Sigmoid colon (tissue), 7 donors: Measurements from ENCODE around the gene NHERF1. TPM values are rescaled to one million over a fixed set of nuclear protein-coding genes. Genes with fewer than 3 reads are reported as not detected.
A peak's percentile ranks its signal among the peaks of the same experiment; 100 is the strongest.

ENCODE experiments used
- DNase-seq: peaks from one replicate; pipeline ENCODE4 v3.0.0-alpha.2; 2019
- H3K27ac ChIP-seq, 4 donors: fragments of 200-600 bp; sonication (generic); one replicate each; pipeline ENCODE4 v1.5.1; 2016 to 2019; ENCODE audit warnings: mild to moderate bottlenecking in 1 of 4
- H3K27me3 ChIP-seq, 3 donors: fragments of 200-600 bp; sonication (generic); one replicate each; pipeline ENCODE4 v1.5.1; 2019; ENCODE audit warnings: mild to moderate bottlenecking in 1 of 3
- H3K36me3 ChIP-seq, 4 donors: fragments of 200-600 bp; sonication (generic); one replicate each; pipeline ENCODE4 v1.5.1; 2016 to 2019
- H3K4me1 ChIP-seq, 4 donors: fragments of 200-600 bp; sonication (generic); one replicate each; pipeline ENCODE4 v1.5.1; 2017 to 2019
- H3K4me3 ChIP-seq, 4 donors: fragments of 200-600 bp; sonication (generic); one replicate each; pipeline ENCODE4 v1.5.1; 2017 to 2019; ENCODE audit warnings: mild to moderate bottlenecking in 2 of 4, moderate library complexity in 1 of 4
- H3K9me3 ChIP-seq, 4 donors: fragments of 200-600 bp in 3 of 4; sonication (generic) in 3 of 4; one replicate each; pipeline versions ENCODE4 v1.5.1 to v1.6.1; 2013 to 2019
- EP300 ChIP-seq, 4 donors: sonication (generic); formaldehyde crosslinking; IDR thresholded peaks; one replicate each; pipeline ENCODE4 v1.6.1; 2017; ENCODE audit warnings: antibody characterized with exemption in 4 of 4
- POLR2A ChIP-seq, 2 donors: fragments of 450-650 bp; IDR thresholded peaks; one replicate each; pipeline ENCODE4 v1.6.1; 2016; ENCODE audit warnings: antibody characterized with exemption in 2 of 2, mild to moderate bottlenecking in 2 of 2, moderate library complexity in 2 of 2
- POLR2AphosphoS5 ChIP-seq, 4 donors: sonication (generic); formaldehyde crosslinking; IDR thresholded peaks; one replicate each; pipeline ENCODE4 v1.6.1; 2017; ENCODE audit warnings: antibody characterized with exemption in 4 of 4
- WGBS, 2 donors: extraction: QIAGEN DNeasy Blood & Tissue Kit; methylation state at CpG; one replicate each; pipeline ENCODE4 v1.1.7; 2013; 5-methylcytosine and 5-hydroxymethylcytosine counted together
- intact Hi-C: fragments of 100-400 bp; cut with DNase I; formaldehyde crosslinking; loops from one replicate; pipeline ENCODE4 v1.15.1; 2023
- polyA plus RNA-seq, 3 donors: library from polyadenylated mRNA; stranded (reverse); fragments of 200-250 nt; gene quantifications; one replicate each; pipeline ENCODE4 v1.2.3, GENCODE V29; 2013
- total RNA-seq, 4 donors: library from RNA; depleted of rRNA; stranded (reverse); fragments of >200 nt; gene quantifications; one replicate each; pipeline ENCODE4 v1.1.0, GENCODE V29; 2016
- TF ChIP-seq, protein P1 (sequence below), 4 experiments: fragments of 450-650 bp in 3 of 4; fragments of 200-600 bp in 1 of 4; IDR thresholded peaks; one replicate each; pipeline ENCODE4 v1.5.1; 2016 to 2019; ENCODE audit warnings: antibody characterized with exemption in 4 of 4, mild to moderate bottlenecking in 3 of 4, moderate library complexity in 2 of 4
- donor health status: healthy with polysubstance abuse.
- donor health status: Bipolar disorder and iron deficiency.
- donor health status: healthy.

Gene NHERF1
- total RNA-seq (10 to 100 TPM in 1 of 4 donors, 1 to 10 TPM in 3; 6.6 to 12.5 (median 7.3) TPM), polyA plus RNA-seq (100 to 1,000 TPM; 122 to 420 (median 194) TPM)

DNA sequence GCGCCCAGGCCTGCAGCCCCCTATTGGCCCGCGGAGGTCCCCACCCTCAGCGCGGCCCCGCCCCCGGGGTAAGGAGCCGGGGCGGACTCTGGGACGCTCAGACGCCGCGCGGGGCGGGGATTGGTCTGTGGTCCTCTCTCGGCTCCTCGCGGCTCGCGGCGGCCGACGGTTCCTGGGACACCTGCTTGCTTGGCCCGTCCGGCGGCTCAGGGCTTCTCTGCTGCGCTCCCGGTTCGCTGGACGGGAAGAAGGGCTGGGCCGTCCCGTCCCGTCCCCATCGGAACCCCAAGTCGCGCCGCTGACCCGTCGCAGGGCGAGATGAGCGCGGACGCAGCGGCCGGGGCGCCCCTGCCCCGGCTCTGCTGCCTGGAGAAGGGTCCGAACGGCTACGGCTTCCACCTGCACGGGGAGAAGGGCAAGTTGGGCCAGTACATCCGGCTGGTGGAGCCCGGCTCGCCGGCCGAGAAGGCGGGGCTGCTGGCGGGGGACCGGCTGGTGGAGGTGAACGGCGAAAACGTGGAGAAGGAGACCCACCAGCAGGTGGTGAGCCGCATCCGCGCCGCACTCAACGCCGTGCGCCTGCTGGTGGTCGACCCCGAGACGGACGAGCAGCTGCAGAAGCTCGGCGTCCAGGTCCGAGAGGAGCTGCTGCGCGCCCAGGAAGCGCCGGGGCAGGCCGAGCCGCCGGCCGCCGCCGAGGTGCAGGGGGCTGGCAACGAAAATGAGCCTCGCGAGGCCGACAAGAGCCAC is at the start of gene NHERF1:
Gene NHERF1, plus strand, starts transcription at position 100 of the 750 bp plus-strand sequence. Its CDS starts 219 bp downstream, at position 319.
- intact Hi-C loops = loop anchor here (1.0 to 5.0 kb wide), 3 partner anchors 28 to 209 kb away; partner anchors contain the start of genes FDXR and NAT9
- no peaks in the 10 kb centered on the region for H3K36me3 ChIP-seq
- H3K9me3 ChIP-seq = no peaks in the 10 kb centered on the region
- peaks cover 0 to 29% (median 20%) of the 10 kb centered on the region in 4 donors for H3K4me1 ChIP-seq
- H3K27ac ChIP-seq = peak within 1 kb of the TSS; percentile 68 to 77 (median 74)
- 0 to 1% methylated on average over 90 of the region's 90 CpGs for WGBS, 2 donors
- H3K4me3 ChIP-seq = peak within 1 kb of the TSS; percentile 52 to 77 (median 70)
- peak; percentile 97 for DNase-seq
- TF ChIP-seq, protein P1, sequence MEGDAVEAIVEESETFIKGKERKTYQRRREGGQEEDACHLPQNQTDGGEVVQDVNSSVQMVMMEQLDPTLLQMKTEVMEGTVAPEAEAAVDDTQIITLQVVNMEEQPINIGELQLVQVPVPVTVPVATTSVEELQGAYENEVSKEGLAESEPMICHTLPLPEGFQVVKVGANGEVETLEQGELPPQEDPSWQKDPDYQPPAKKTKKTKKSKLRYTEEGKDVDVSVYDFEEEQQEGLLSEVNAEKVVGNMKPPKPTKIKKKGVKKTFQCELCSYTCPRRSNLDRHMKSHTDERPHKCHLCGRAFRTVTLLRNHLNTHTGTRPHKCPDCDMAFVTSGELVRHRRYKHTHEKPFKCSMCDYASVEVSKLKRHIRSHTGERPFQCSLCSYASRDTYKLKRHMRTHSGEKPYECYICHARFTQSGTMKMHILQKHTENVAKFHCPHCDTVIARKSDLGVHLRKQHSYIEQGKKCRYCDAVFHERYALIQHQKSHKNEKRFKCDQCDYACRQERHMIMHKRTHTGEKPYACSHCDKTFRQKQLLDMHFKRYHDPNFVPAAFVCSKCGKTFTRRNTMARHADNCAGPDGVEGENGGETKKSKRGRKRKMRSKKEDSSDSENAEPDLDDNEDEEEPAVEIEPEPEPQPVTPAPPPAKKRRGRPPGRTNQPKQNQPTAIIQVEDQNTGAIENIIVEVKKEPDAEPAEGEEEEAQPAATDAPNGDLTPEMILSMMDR (IDR thresholded peaks at IDR 0.05) = no peak
- TF ChIP-seq POLR2A (IDR thresholded peaks at IDR 0.05) = peak; percentile 81 to 89
- no peak for TF ChIP-seq EP300 (IDR thresholded peaks at IDR 0.05)
- peak; percentile 92 to 97 (median 96) for TF ChIP-seq POLR2AphosphoS5 (IDR thresholded peaks at IDR 0.05)
- H3K27me3 ChIP-seq = peaks cover 0 to 7% (median 0%) of the 10 kb centered on the region in 3 donors

DNA sequence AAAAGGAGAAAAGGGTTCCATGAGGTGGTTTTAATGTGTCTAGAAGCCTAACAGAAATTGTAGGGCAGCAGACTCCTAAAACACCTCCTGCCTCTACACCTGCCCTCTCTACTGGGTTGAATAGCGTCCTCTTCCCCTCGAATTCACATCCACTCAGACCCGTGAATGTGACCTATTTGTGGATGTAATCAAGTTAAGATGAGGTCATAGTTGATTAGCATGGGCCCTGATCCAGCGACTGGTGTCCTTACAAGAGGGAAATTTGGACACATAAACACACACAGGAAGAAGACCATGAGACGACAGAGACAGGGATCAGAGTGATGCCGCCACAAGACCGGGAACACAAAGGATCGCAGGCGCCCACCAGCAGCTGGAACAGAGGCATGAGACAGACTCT is 49.2 kb upstream of the NHERF1 start:
- Histone ChIP-seq H3K4me1 (no peaks in the 10 kb centered on the region), H3K36me3 (no peaks in the 10 kb centered on the region), H3K4me3 (no peak overlapping the region), H3K9me3 (no peaks in the 10 kb centered on the region), H3K27me3 (peaks cover 0 to 5% (median 0%) of the 10 kb centered on the region in 3 donors), H3K27ac (no peak overlapping the region)
- 68 to 82% methylated on average over 9 of the region's 9 CpGs for WGBS, 2 donors
- intact Hi-C loops = no loop called here
- no peak for DNase-seq
- TF ChIP-seq POLR2AphosphoS5 (IDR thresholded peaks at IDR 0.05) (no peak), EP300 (IDR thresholded peaks at IDR 0.05) (no peak), POLR2A (IDR thresholded peaks at IDR 0.05) (no peak)
- TF ChIP-seq, protein P1 (IDR thresholded peaks at IDR 0.05) = no peak

DNA sequence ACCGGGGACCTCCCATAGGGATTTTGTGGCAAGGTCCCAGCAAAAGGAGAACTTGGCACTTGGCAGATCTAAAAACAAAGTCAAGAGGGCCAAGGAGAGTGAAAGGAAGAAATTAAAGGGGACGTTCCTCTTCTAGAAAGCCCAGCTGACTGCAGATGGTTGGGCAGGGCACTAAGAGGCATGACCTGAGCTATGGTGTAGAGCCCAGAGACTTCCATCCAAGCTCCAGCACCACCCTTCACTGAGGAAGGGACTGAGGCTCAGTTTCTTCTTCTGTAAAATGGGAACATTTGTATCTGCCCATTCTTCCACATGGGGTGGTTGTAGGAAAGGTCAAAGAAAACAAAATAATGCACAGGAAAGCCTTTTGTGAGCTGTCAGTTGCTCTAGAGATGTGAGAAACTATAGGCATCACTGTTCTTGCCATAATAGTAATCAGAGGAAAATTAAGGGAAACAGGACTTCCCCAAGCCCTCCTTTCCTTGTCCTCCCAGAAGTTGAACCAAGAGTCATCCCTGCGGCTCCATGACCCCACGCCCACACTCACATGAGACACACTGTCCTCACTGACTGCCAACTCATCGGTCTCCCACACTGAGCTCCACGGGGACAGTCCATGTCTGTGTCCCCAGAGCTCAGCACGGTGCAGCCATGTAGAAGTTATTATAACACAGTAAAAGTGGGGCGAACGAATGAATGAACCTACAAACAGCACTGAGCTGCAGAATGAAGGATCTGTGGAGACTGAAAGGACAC is 46.1 kb upstream of the NHERF1 start:
- Histone ChIP-seq H3K27me3 (no peaks in the 10 kb centered on the region), H3K4me3 (no peak overlapping the region), H3K36me3 (no peaks in the 10 kb centered on the region), H3K9me3 (no peaks in the 10 kb centered on the region), H3K27ac (no peak overlapping the region), H3K4me1 (no peaks in the 10 kb centered on the region)
- no peak for DNase-seq
- TF ChIP-seq EP300 (IDR thresholded peaks at IDR 0.05) (no peak), POLR2A (IDR thresholded peaks at IDR 0.05) (no peak), POLR2AphosphoS5 (IDR thresholded peaks at IDR 0.05) (no peak)
- TF ChIP-seq, protein P1 (IDR thresholded peaks at IDR 0.05) = no peak
- intact Hi-C loops = no loop called here
- 72 to 79% methylated on average over 9 of the region's 9 CpGs for WGBS, 2 donors

DNA sequence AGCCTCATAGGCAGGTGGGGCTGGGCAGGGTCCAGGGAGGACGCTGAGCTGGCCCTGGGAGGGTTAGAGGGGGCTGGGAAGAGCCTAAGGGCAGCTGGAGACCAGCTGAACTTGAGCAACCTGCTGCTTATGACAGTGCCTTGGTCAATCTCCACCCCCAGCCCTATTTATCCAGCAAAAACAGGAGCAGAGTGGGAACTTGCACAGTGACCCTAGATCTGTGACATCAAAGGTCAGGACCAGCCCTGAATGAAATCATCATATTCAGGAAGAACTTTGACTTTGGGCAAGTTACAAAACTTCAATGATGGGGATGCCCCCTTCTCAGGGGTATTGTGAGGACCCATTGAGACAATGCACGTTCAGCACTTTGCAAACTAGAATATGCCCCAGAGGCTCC is 45.1 kb upstream of the NHERF1 start:
- no peak overlapping the region for H3K4me3 ChIP-seq
- no peak overlapping the region for H3K27ac ChIP-seq
- TF ChIP-seq EP300 (IDR thresholded peaks at IDR 0.05) = no peak
- no peak for TF ChIP-seq POLR2A (IDR thresholded peaks at IDR 0.05)
- no peak for TF ChIP-seq POLR2AphosphoS5 (IDR thresholded peaks at IDR 0.05)
- TF ChIP-seq, protein P1 (IDR thresholded peaks at IDR 0.05) = no peak
- no peak for DNase-seq
- H3K9me3 ChIP-seq = no peaks in the 10 kb centered on the region
- intact Hi-C loops = no loop called here
- WGBS, 2 donors = 47 to 72% methylated on average over 2 of the region's 2 CpGs
- no peaks in the 10 kb centered on the region for H3K4me1 ChIP-seq
- H3K27me3 ChIP-seq = no peaks in the 10 kb centered on the region
- H3K36me3 ChIP-seq = no peaks in the 10 kb centered on the region
